Mononuclear cell (primary cell): ENCODE measurements around the gene TRPC4AP. TPM values are rescaled to one million over a fixed set of nuclear protein-coding genes. Genes with fewer than 3 reads are reported as not detected.

Experiments
- total RNA-seq: library from RNA; depleted of rRNA; stranded (reverse); fragments of >200 nt; gene quantifications from one replicate; pipeline ENCODE4 v1.2.3, GENCODE V29; 2012

TRPC4AP gene
- total RNA-seq, 1 donor, result 55.3 TPM

Other genes with a start within 250 kb of the TRPC4AP start
- gene GGT7, start 220.0 kb downstream of the TRPC4AP start, total RNA-seq, result 5.1 TPM
- 18.4 TPM for gene ACSS2, start 216.2 kb downstream of the TRPC4AP start, total RNA-seq
- 17.2 TPM for gene GSS, start 137.0 kb downstream of the TRPC4AP start, total RNA-seq
- gene MYH7B, start 136.9 kb downstream of the TRPC4AP start, total RNA-seq, result under 0.01 TPM
- 19.5 TPM for gene EDEM2, start 54.5 kb upstream of the TRPC4AP start, total RNA-seq
- gene PROCR, start 79.3 kb upstream of the TRPC4AP start, total RNA-seq, result 1.2 TPM
- gene MMP24, start 133.9 kb upstream of the TRPC4AP start, total RNA-seq, result not detected
- gene MMP24OS, start 185.3 kb upstream of the TRPC4AP start, total RNA-seq, result 20.1 TPM
- 33.9 TPM for gene EIF6, start 192.0 kb upstream of the TRPC4AP start, total RNA-seq
- gene FAM83C, start 199.6 kb upstream of the TRPC4AP start, total RNA-seq, result not detected